Measurements from ENCODE around the gene HMGB4. TPM values are rescaled to one million over a fixed set of nuclear protein-coding genes. Genes with fewer than 3 reads are reported as not detected.

HMGB4 gene
- not detected for total RNA-seq

- ATAC-seq: no peak
Measured at GRCh38 chr1:33863779-33864178, at the start of gene HMGB4. Gene HMGB4 (plus strand): TSS chr1:33864079. CDS start chr1:33864192, 113 bp downstream.

GRCh38 chr1:33814166-33814565 lies 49.7 kb upstream of the HMGB4 start:
- no peak for ATAC-seq

GRCh38 chr1:33815061-33815460 lies 48.8 kb upstream of the HMGB4 start:
- peak; percentile 41 for ATAC-seq

- peak; percentile 78 for ATAC-seq
Measured at GRCh38 chr1:33818071-33818470, 45.8 kb upstream of the HMGB4 start.

- ATAC-seq: no peak
Measured at GRCh38 chr1:33819290-33819912, 44.5 kb upstream of the HMGB4 start.

- ATAC-seq: no peak
Measured at GRCh38 chr1:33819913-33820311, 44.0 kb upstream of the HMGB4 start.

GRCh38 chr1:33820804-33821203 lies 43.1 kb upstream of the HMGB4 start:
- no peak for ATAC-seq

- ATAC-seq: no peak
Measured at GRCh38 chr1:33821291-33821690, 42.6 kb upstream of the HMGB4 start.

GRCh38 chr1:33822396-33822795 lies 41.5 kb upstream of the HMGB4 start:
- ATAC-seq: no peak

GRCh38 chr1:33823401-33823800 lies 40.5 kb upstream of the HMGB4 start:
- ATAC-seq: no peak

GRCh38 chr1:33823830-33824229 lies 40.0 kb upstream of the HMGB4 start:
- no peak for ATAC-seq

GRCh38 chr1:33824321-33824720 lies 39.6 kb upstream of the HMGB4 start:
- ATAC-seq: no peak

- ATAC-seq: no peak
Measured at GRCh38 chr1:33824971-33825370, 38.9 kb upstream of the HMGB4 start.

- no peak for ATAC-seq
Measured at GRCh38 chr1:33825506-33825905, 38.4 kb upstream of the HMGB4 start.

- no peak for ATAC-seq
Measured at GRCh38 chr1:33826311-33826710, 37.6 kb upstream of the HMGB4 start.

- ATAC-seq: no peak
Measured at GRCh38 chr1:33826711-33827110, 37.2 kb upstream of the HMGB4 start.

GRCh38 chr1:33828059-33828458 lies 35.8 kb upstream of the HMGB4 start:
- ATAC-seq: no peak

- no peak for ATAC-seq
Measured at GRCh38 chr1:33828654-33829053, 35.2 kb upstream of the HMGB4 start.

- ATAC-seq: no peak
Measured at GRCh38 chr1:33836911-33837310, 27.0 kb upstream of the HMGB4 start.

- no peak for ATAC-seq
Measured at GRCh38 chr1:33837635-33838034, 26.2 kb upstream of the HMGB4 start.

GRCh38 chr1:33841494-33841893 lies 22.4 kb upstream of the HMGB4 start:
- ATAC-seq: no peak

GRCh38 chr1:33842348-33842747 lies 21.5 kb upstream of the HMGB4 start:
- ATAC-seq: no peak

- no peak for ATAC-seq
Measured at GRCh38 chr1:33844166-33844565, 19.7 kb upstream of the HMGB4 start.

GRCh38 chr1:33846861-33847260 lies 17.0 kb upstream of the HMGB4 start:
- no peak for ATAC-seq
